Fibroblast of skin of scalp (primary cell): Measurements from ENCODE around the gene CLCNKB.
"Not testable (repeated sequence)": the region's sequence is repeated elsewhere in the genome, so short reads cannot be mapped to it uniquely, and the experiment has no call there.

Source experiments
- DNase-seq: peaks from one replicate; pipeline ENCODE4 v3.0.0-alpha.2; 2013

The CLCNKB gene

DNA sequence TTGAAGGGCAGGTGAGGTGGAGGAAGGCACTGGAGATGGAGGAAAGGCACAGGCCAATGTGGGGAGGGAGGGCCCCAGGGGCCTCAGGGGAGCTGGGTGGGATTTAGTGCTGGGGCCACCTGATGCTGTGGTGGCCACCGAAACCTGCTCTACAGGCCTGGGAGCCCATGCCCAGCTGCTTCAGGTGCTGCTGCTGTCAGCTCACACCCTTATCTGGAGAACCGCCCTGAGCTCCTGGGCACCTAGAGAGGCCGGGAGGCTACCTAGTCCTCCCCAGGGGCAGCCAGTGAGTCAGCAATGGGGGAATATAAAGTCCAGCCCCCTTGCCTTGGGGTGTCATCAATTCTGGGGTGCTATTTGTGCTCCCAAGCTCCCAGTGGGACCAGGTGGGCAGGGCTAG is 17.7 kb downstream of the CLCNKB start:
- no peak for DNase-seq

DNA sequence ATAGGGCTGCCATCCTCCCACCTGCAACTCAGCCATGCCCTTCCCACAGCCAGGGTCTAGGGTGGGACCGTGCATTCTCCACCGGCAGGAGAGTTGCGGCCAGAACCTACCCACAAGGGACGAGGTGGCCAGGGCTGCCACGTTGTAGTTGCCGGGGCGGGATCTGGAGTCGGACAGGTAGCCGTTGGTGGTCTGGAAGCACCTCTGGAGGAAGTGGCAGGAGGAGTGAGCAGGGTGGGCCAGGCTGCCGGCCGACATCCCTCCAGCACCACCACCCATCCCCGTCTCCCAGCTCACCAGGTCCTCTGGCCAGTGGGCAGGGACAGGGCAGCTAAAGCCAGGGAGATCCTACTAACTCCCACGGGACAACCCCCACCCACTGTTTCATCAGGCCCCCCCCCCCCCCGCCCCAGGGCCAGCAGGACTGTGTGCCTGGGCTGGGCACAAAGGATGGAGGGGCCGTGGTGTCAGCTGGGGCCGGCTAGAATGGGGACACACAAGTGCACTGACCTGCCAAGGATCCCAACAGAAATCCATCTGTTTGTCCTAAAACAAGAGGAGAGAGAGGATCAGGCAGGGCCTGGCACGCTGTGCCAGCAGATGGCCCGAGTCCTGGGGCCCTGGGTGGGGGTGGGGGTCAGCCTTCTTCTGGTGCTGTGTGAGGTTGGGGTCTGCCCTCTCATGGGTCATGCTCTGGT is 18.6 kb downstream of the CLCNKB start:
- not testable (repeated sequence) for DNase-seq

- DNase-seq: not testable (repeated sequence)
These were observed 19.1 kb downstream of the CLCNKB start for GRCh38 chr1:16062687-16063075.

GRCh38 chr1:16063226-16063829 is 19.7 kb downstream of the CLCNKB start:
- DNase-seq: no peak

GRCh38 chr1:16063921-16064320 is 20.3 kb downstream of the CLCNKB start:
- no peak for DNase-seq

DNA sequence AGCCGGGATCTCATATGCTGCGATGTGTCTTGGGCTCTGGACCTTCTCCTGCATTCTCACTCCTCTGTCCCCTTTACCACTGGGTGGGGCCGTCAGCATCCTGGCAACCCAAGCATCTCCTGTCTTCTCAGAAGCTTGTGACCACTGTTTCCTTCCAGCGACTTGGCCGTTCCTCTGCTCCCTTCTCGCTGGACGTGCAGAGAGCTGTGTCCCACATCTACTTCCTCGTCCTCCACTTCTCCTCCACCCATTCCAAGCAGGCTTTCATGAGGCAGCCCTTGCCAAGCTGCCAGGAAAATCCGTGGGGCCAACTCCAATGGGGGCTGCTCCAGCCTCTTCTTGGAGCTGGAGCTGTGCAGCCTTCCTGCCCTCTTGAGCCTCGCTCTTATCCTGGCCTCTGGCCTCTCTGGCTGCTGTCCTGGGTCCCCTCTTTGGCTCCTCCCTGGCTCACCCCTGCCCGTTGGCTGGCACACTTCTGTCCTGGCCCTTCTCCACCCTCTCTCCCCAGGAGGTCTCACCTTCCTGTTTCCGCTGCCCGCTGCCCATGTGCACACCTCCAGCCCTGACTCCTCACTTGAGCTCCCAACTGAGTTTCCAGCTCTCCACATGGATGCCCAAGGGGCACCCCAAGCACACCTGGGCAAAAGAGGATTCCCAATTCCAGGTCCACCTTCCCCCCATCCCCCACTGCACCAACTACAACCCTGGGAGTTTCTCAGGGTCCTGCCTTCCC is 21.1 kb downstream of the CLCNKB start:
- DNase-seq: no peak

GRCh38 chr1:16065269-16065576 is 21.6 kb downstream of the CLCNKB start:
- no peak for DNase-seq

DNA sequence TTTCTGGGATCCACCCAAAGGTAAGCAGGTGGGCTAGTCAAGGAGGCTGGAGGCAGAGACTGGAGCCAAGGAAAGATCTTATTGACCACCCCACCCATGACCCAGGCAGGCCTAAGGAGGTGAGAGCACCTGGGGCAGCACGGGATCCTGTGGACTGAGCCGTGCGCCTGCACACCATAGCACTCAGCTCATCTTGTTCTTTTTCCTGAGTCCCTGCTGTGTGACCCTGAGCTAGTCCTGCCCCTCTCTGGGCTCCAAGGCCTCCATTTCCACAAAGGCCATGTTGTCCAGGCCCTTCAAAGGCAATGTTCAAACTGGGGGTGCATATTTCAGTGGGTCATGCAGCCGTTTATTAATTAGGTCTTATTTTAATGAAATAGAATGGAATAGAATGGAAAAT is 22.7 kb downstream of the CLCNKB start:
- no peak for DNase-seq

GRCh38 chr1:16067127-16067768 is 23.7 kb downstream of the CLCNKB start:
- no peak for DNase-seq

GRCh38 chr1:16067933-16068332 is 24.4 kb downstream of the CLCNKB start:
- DNase-seq: no peak

- no peak for DNase-seq
These were observed 25.0 kb downstream of the CLCNKB start for GRCh38 chr1:16068356-16069270.

DNA sequence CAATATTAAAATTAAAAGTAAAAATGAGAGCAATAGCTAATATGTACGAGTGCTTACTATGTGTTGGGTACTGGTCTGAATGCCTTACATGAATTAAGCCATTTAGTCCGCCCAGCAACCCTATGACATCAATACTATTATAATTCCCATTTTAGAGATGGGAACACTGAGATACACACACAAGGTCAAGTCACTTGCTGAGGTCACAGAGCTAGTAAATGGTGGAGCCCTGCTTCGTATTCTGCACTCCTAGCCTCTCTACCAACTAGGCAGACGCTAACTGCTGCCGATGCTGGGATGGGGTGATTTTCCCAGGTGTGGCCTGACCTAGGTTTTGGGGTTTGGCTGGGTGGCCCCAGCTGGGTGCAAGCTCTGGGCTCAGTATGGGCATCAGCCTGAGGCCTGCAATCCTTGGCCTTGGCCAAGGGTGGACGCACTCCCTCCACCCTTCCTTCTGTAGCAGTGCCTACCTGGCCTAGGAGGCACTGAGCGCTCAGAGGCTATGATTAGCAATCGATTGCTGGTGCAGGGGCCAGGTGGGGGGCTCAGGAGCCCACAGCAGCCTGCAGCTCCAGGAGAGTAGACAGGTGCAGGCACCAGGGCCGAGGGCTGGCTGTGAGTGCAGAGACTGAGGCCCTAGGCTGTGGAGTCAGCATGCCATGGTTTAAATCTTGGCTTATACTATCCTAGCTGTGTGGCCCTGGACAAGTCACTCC is 27.2 kb downstream of the CLCNKB start:
- DNase-seq: no peak

DNA sequence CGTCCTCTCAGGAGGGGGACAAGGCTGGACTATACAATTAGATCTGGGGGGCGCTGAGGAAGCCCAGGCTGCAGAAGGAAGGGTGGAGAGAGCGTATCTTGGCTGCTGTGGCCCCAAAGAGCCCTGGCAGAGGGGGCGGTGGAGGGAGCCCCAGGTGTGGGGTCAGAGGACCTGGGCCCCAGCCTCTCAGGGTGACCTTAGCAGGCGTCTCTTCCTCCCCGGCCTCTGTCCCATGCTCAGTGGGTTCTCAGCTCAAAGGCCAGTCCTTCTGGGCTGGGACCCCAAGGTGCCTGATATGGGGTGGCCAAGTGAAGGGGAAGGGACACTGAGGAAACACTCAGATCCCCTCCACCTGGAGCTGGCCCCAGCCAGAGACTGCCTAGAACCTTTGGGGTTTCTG is 28.0 kb downstream of the CLCNKB start:
- DNase-seq: no peak

- no peak for DNase-seq
These were observed 28.5 kb downstream of the CLCNKB start for GRCh38 chr1:16072095-16072494.

- peak; percentile 20 for DNase-seq
These were observed 29.3 kb downstream of the CLCNKB start for GRCh38 chr1:16072616-16073484.

- peak; percentile 22 for DNase-seq
These were observed 30.0 kb downstream of the CLCNKB start, which contains the start of gene FAM131C for GRCh38 chr1:16073490-16074119. FAM131C (minus strand) TSS chr1:16073651; CDS start chr1:16073442, 209 bp downstream.

DNA sequence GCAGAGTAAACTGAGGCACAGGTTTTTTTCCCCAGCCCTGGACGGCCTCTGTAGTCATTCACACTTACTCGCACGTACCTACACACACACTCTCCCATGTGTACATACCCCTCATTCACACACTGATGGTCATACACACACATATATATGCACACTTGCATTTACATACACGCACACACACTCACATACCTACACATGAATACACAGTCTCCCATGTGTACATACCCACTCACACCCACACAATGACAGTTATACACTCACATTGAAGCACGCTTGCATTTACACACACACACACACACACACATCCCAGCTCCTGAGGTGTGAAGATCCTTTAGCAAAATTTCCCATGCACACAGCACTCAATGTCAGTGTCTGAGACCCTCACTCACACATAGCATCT is 30.6 kb downstream of the CLCNKB start:
- no peak for DNase-seq

- peak; percentile 56 for DNase-seq
These were observed 31.9 kb downstream of the CLCNKB start for GRCh38 chr1:16075337-16076030.
